Measurements from ENCODE around the gene NRG3. TPM values are rescaled to one million over a fixed set of nuclear protein-coding genes. Genes with fewer than 3 reads are reported as not detected.

Gene NRG3
- total RNA-seq, 6 donors from 2014 or later: 0.44 to 2.7 (median 1.5) TPM; not detected in 1

GRCh38 chr10:82308641-82309040 is 433.6 kb downstream of the NRG3 start:
- Histone ChIP-seq H3K27me3 (no peaks in the 10 kb centered on the region), H3K4me1 (no peaks in the 10 kb centered on the region), H3K36me3 (no peaks in the 10 kb centered on the region), H3K4me3 (no peak overlapping the region), H3K9me3 (no peaks in the 10 kb centered on the region), H3K27ac (no peak overlapping the region)
- TF ChIP-seq POLR2AphosphoS5 (IDR thresholded peaks at IDR 0.05): no peak
- no peak for ATAC-seq (ENCODE audit: low FRiP score in 2 of 2)
- DNase-seq: no peak
- 43 to 57% methylated on average over 4 of the region's 4 CpGs for WGBS, 2 donors

DNA sequence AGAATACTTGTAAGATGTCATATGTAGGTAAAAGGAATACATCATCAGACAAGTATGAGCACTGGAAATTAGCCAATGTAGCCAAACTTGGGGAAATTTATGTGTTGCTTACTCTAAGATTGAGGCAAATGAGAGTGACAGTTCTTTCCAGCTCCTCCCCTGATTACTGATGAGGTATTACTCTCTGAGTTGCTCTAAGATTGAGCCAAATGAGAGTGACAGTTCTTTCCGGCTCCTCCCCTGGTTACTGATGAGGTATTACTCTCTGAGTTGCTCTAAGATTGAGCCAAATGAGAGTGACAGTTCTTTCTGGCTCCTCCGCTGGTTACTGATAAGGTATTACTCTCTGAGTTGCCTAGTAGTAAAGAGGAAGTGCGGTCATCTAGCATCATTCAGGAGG is 435.8 kb downstream of the NRG3 start:
- DNase-seq (no peak), ATAC-seq (ENCODE audit: low FRiP score in 2 of 2) (no peak)
- TF ChIP-seq POLR2AphosphoS5 (IDR thresholded peaks at IDR 0.05) (no peak), POLR2A (IDR thresholded peaks at IDR 0.05) (no peak), EP300 (IDR thresholded peaks at IDR 0.05) (no peak)
- TF ChIP-seq, protein P1, sequence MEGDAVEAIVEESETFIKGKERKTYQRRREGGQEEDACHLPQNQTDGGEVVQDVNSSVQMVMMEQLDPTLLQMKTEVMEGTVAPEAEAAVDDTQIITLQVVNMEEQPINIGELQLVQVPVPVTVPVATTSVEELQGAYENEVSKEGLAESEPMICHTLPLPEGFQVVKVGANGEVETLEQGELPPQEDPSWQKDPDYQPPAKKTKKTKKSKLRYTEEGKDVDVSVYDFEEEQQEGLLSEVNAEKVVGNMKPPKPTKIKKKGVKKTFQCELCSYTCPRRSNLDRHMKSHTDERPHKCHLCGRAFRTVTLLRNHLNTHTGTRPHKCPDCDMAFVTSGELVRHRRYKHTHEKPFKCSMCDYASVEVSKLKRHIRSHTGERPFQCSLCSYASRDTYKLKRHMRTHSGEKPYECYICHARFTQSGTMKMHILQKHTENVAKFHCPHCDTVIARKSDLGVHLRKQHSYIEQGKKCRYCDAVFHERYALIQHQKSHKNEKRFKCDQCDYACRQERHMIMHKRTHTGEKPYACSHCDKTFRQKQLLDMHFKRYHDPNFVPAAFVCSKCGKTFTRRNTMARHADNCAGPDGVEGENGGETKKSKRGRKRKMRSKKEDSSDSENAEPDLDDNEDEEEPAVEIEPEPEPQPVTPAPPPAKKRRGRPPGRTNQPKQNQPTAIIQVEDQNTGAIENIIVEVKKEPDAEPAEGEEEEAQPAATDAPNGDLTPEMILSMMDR (IDR thresholded peaks at IDR 0.05): no peak
- H3K9me3 ChIP-seq: no peaks in the 10 kb centered on the region
- 76 to 77% methylated on average over 3 of the region's 3 CpGs for WGBS, 2 donors
- no peaks in the 10 kb centered on the region for H3K4me1 ChIP-seq
- H3K27ac ChIP-seq: no peak overlapping the region
- H3K27me3 ChIP-seq: no peaks in the 10 kb centered on the region
- no peak overlapping the region for H3K4me3 ChIP-seq
- no peaks in the 10 kb centered on the region for H3K36me3 ChIP-seq

- ATAC-seq (ENCODE audit: low FRiP score in 2 of 2): no peak
- Histone ChIP-seq H3K36me3 (no peaks in the 10 kb centered on the region), H3K27ac (no peak overlapping the region), H3K27me3 (no peaks in the 10 kb centered on the region), H3K4me1 (no peaks in the 10 kb centered on the region), H3K4me3 (no peak overlapping the region), H3K9me3 (no peaks in the 10 kb centered on the region)
- 77 to 87% methylated on average over 3 of the region's 3 CpGs for WGBS, 2 donors
- no peak for DNase-seq
- TF ChIP-seq, protein P1 (IDR thresholded peaks at IDR 0.05): no peak
- TF ChIP-seq POLR2A (IDR thresholded peaks at IDR 0.05): no peak
- no peak for TF ChIP-seq POLR2AphosphoS5 (IDR thresholded peaks at IDR 0.05)
- TF ChIP-seq EP300 (IDR thresholded peaks at IDR 0.05): no peak
These were observed 438.4 kb downstream of the NRG3 start for GRCh38 chr10:82313401-82313800.

GRCh38 chr10:82318534-82318933 is 443.5 kb downstream of the NRG3 start:
- no peak for ATAC-seq (ENCODE audit: low FRiP score in 2 of 2)
- DNase-seq: no peak
- Histone ChIP-seq H3K4me1 (no peaks in the 10 kb centered on the region), H3K9me3 (no peaks in the 10 kb centered on the region), H3K27me3 (no peaks in the 10 kb centered on the region), H3K36me3 (no peaks in the 10 kb centered on the region), H3K27ac (no peak overlapping the region), H3K4me3 (no peak overlapping the region)
- WGBS, 2 donors: 31 to 54% methylated on average over 3 of the region's 3 CpGs
- TF ChIP-seq POLR2A (IDR thresholded peaks at IDR 0.05) (no peak), POLR2AphosphoS5 (IDR thresholded peaks at IDR 0.05) (no peak), EP300 (IDR thresholded peaks at IDR 0.05) (no peak)
- TF ChIP-seq, protein P1 (IDR thresholded peaks at IDR 0.05): no peak

DNA sequence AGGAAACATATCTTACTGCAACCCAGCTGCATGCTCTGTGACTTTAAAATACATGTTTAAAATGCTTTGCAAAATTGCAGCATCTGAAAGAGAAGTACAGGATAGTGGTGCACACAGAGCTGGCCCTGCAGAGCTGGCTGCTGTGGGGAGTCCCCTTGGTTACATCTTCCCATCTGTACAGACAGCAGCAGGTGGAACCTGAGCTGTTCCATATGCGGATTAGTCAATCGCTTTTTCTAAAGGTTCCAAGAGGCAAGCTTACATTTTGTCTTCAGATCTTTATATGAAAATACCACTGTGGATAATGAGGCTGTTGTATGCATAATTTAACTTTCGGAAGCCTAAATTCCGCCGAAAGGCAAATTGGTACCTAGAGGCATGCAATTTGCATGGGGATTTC is 444.1 kb downstream of the NRG3 start:
- WGBS, 2 donors: 83 to 93% methylated on average over 5 of the region's 5 CpGs
- H3K4me1 ChIP-seq: no peaks in the 10 kb centered on the region
- no peak for ATAC-seq (ENCODE audit: low FRiP score in 2 of 2)
- no peak for DNase-seq
- H3K36me3 ChIP-seq: no peaks in the 10 kb centered on the region
- no peak for TF ChIP-seq EP300 (IDR thresholded peaks at IDR 0.05)
- TF ChIP-seq, protein P1 (IDR thresholded peaks at IDR 0.05): no peak
- TF ChIP-seq POLR2AphosphoS5 (IDR thresholded peaks at IDR 0.05): no peak
- no peak for TF ChIP-seq POLR2A (IDR thresholded peaks at IDR 0.05)
- H3K27ac ChIP-seq: no peak overlapping the region
- H3K27me3 ChIP-seq: no peaks in the 10 kb centered on the region
- no peaks in the 10 kb centered on the region for H3K9me3 ChIP-seq
- H3K4me3 ChIP-seq: no peak overlapping the region

Data from upper lobe of left lung (tissue), 6 donors.